Left ventricle myocardium inferior (tissue), 1 donor: ENCODE data around the gene FIBCD1. TPM values are rescaled to one million over a fixed set of nuclear protein-coding genes. Genes with fewer than 3 reads are reported as not detected.

Experiments used
- DNase-seq: peaks from one replicate; pipeline ENCODE4 v3.0.0-alpha.2; 2020
- H3K27ac ChIP-seq: fragments of 200-600 bp; replicated peaks from 2 replicates; pipeline ENCODE4 v1.8.0; 2021
- H3K27me3 ChIP-seq: fragments of 200-600 bp; 2 replicates; pipeline ENCODE4 v1.8.0; 2021; ENCODE audit warnings: low read depth
- H3K36me3 ChIP-seq: fragments of 200-600 bp; 2 replicates; pipeline ENCODE4 v1.8.0; 2021
- H3K4me1 ChIP-seq: fragments of 200-600 bp; 2 replicates; pipeline ENCODE4 v1.8.0; 2021
- H3K4me3 ChIP-seq: fragments of 200-600 bp; 2 replicates; pipeline ENCODE4 v1.8.0; 2021; ENCODE audit warnings: mild to moderate bottlenecking, moderate library complexity
- H3K9me3 ChIP-seq: fragments of 200-600 bp; replicated peaks from 2 replicates; pipeline ENCODE4 v1.8.0; 2021
- CTCF ChIP-seq: fragments of 200-600 bp; IDR thresholded peaks from 2 replicates; pipeline ENCODE4 v1.8.0; 2021; ENCODE audit warnings: antibody characterized with exemption, mild to moderate bottlenecking, borderline replicate concordance
- intact Hi-C: fragments of 100-400 bp; cut with micrococcal nuclease; formaldehyde crosslinking; loops from one replicate; pipeline ENCODE4 v1.11.0; 2022
- total RNA-seq: library from RNA; stranded (reverse); fragmentation: NEBNext Ultra II Directional; extraction: Animal tissue kit (Norgen Biotek cat#: 25700); gene quantifications from one replicate; pipeline ENCODE4 v1.2.1, GENCODE V29; 2021
- donor health status: DM: no; HTN: yes; CAD: no; lungs with severe emphysema.

FIBCD1 gene
- total RNA-seq, 1 donor from 2014 or later, result 0.58 TPM

DNA sequence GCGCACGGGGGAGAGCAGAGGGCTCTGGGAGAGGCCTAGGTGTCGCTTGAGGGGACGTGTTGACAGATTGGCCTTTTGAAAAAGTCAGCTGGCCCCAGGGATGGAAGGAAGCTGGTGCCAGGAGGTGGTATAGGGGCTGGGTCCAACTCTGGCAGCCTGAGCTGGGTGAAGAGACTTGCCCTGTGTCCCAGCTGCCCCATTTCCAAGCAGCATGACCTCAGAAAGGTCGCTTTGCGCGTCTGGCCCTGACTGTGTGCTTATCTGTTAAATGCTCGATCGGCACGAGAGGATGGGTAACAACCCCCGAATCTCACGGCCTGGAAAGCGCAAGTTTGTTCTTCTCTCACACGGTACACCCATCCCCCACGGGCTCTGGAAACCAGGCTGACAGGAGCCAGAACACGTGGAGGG, 38.8 kb upstream of the FIBCD1 start:
- Histone ChIP-seq H3K4me3 (no peak overlapping the region), H3K36me3 (no peaks in the 10 kb centered on the region), H3K4me1 (peaks cover 8% of the 10 kb centered on the region), H3K27ac (peak overlapping the region; percentile 63), H3K9me3 (no peaks in the 10 kb centered on the region), H3K27me3 (peaks cover 44% of the 10 kb centered on the region)
- DNase-seq, result peak; percentile 49
- no peak for TF ChIP-seq CTCF
- intact Hi-C loops, result no loop called here

- Histone ChIP-seq H3K36me3 (no peaks in the 10 kb centered on the region), H3K4me1 (peaks cover 8% of the 10 kb centered on the region), H3K9me3 (no peaks in the 10 kb centered on the region), H3K27me3 (peaks cover 51% of the 10 kb centered on the region), H3K27ac (no peak overlapping the region), H3K4me3 (no peak overlapping the region)
- intact Hi-C loops, result no loop called here
- no peak for TF ChIP-seq CTCF
- DNase-seq, result no peak
Observed at GRCh38 chr9:130975932-130976841, 37.1 kb upstream of the FIBCD1 start.

- no peaks in the 10 kb centered on the region for H3K36me3 ChIP-seq
- intact Hi-C loops, result no loop called here
- no peak for TF ChIP-seq CTCF
- H3K27me3 ChIP-seq, result peaks cover 45% of the 10 kb centered on the region
- H3K4me1 ChIP-seq, result peaks cover 8% of the 10 kb centered on the region
- no peak overlapping the region for H3K27ac ChIP-seq
- no peak for DNase-seq
- no peak overlapping the region for H3K4me3 ChIP-seq
- H3K9me3 ChIP-seq, result no peaks in the 10 kb centered on the region
Observed at GRCh38 chr9:130975156-130975555, 36.1 kb upstream of the FIBCD1 start.

DNA sequence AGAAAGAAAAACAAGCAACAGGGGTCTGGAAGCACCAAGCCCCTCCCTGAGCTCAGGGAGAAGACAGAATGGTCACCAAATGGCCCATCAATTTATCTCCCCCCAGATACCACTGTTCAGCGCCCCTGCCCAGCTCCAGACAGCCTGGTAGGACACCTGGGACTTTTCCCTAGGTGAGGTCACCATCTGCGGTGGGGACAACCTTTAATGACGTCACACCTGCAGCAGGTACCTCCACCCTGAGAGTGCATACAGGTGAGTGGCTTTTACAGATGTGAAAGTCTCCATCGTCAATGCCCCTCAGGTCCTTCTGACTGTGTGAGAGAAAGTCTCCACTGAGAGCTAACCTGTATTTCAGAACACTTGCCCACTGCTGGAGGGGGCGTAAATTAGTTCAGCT, 35.6 kb upstream of the FIBCD1 start:
- peaks cover 40% of the 10 kb centered on the region for H3K27me3 ChIP-seq
- H3K9me3 ChIP-seq, result no peaks in the 10 kb centered on the region
- no peak overlapping the region for H3K4me3 ChIP-seq
- intact Hi-C loops, result no loop called here
- no peaks in the 10 kb centered on the region for H3K36me3 ChIP-seq
- TF ChIP-seq CTCF, result no peak
- no peak for DNase-seq
- peaks cover 8% of the 10 kb centered on the region for H3K4me1 ChIP-seq
- H3K27ac ChIP-seq, result no peak overlapping the region

GRCh38 chr9:130973686-130974281, 34.7 kb upstream of the FIBCD1 start:
- no peak for TF ChIP-seq CTCF
- Histone ChIP-seq H3K36me3 (no peaks in the 10 kb centered on the region), H3K4me3 (no peak overlapping the region), H3K4me1 (peaks cover 8% of the 10 kb centered on the region), H3K27ac (no peak overlapping the region), H3K27me3 (peaks cover 38% of the 10 kb centered on the region), H3K9me3 (no peaks in the 10 kb centered on the region)
- DNase-seq, result no peak
- intact Hi-C loops, result no loop called here
